Endothelial cell of umbilical vein (primary cell): ENCODE data around the gene SLC9A3. TPM values are rescaled to one million over a fixed set of nuclear protein-coding genes. Genes with fewer than 3 reads are reported as not detected.

Source experiments
- BruUV-seq: library from RNA; stranded (reverse); fragments of 400-500 nt; replicated peaks from 2 replicates; lab custom pipeline; 2021; lab: Mats Ljungman, UMichigan
- CTCF ChIA-PET: fragments of 300-600, 350-600 bp; sonication (Branson Sonifier 250); formaldehyde crosslinking; loops from one replicate; lab custom pipeline; 2021; ENCODE audit warnings: antibody characterized with exemption, inconsistent platforms; lab: Charles Lee
- POLR2A ChIA-PET: fragments of 300-600, 350-600 bp; sonication (Branson Sonifier 250); formaldehyde crosslinking; loops from one replicate; lab custom pipeline; 2021; ENCODE audit warnings: antibody characterized with exemption, inconsistent platforms; lab: Charles Lee
- DNase-seq: peaks from one replicate; pipeline ENCODE4 v3.0.0-alpha.2; 2011; ENCODE audit warnings: low read depth, low spot score
- FAIRE-seq: peaks from 2 replicates; lab custom pipeline; 2011; peaks lifted over from hg19 to GRCh38; lab: Jason Lieb, UNC
- H2AFZ ChIP-seq: 2 replicates; pipeline ENCODE4 v1.6.0; 2012; ENCODE audit warnings: low read depth, low read length, control low read depth, inconsistent platforms
- H3K27ac ChIP-seq: 2 replicates; pipeline ENCODE4 v1.5.1; 2011; ENCODE audit warnings: low read depth, mild to moderate bottlenecking, control low read depth, low read length, moderate library complexity; ENCODE audit not compliant: insufficient read depth
- H3K27me3 ChIP-seq, 2 experiments: 2 replicates each; pipeline versions ENCODE4 v1.6.0 to v1.6.1; 2011; ENCODE audit warnings: low read length in 2 of 2, mixed read lengths in 1 of 2; ENCODE audit not compliant: control insufficient read depth in 2 of 2, insufficient read depth in 2 of 2
- H3K36me3 ChIP-seq, 2 experiments: 2 replicates in 1 of 2; 3 replicates in 1 of 2; pipeline ENCODE4 v1.5.1; 2011; ENCODE audit warnings: low read length in 2 of 2, mild to moderate bottlenecking in 1 of 2, moderate library complexity in 1 of 2; ENCODE audit not compliant: control insufficient read depth in 2 of 2, insufficient read depth in 2 of 2; ENCODE audit errors: extremely low read depth in 1 of 2
- H3K4me1 ChIP-seq: 3 replicates; pipeline ENCODE4 v1.5.1; 2011; ENCODE audit warnings: mild to moderate bottlenecking, low read length; ENCODE audit not compliant: control insufficient read depth, insufficient read depth; ENCODE audit errors: extremely low read depth
- H3K4me2 ChIP-seq: 2 replicates; pipeline ENCODE4 v1.6.1; 2011; ENCODE audit warnings: low read length, control low read depth, mixed read lengths; ENCODE audit not compliant: insufficient read depth
- H3K4me3 ChIP-seq, 3 experiments: fragments of 200-600 bp in 1 of 3; sonication (generic), shearing (Covaris generic) in 1 of 3; replicated peaks in 1 of 3; 2 replicates each; pipeline ENCODE4 v1.5.1; 2011 to 2016; ENCODE audit warnings: control low read depth in 3 of 3, low read length in 3 of 3, mild to moderate bottlenecking in 2 of 3, inconsistent platforms in 1 of 3, low read depth in 1 of 3, moderate library complexity in 1 of 3; ENCODE audit not compliant: insufficient read depth in 1 of 3
- H3K79me2 ChIP-seq: 2 replicates; pipeline ENCODE4 v1.6.0; 2012; ENCODE audit warnings: low read length, inconsistent platforms; ENCODE audit not compliant: control insufficient read depth, insufficient read depth
- H3K9ac ChIP-seq: replicated peaks from 2 replicates; pipeline ENCODE3; 2011; ENCODE audit warnings: low read length, control low read depth; ENCODE audit not compliant: insufficient read depth; ENCODE audit errors: extremely low read depth
- H3K9me1 ChIP-seq: replicated peaks from 3 replicates; pipeline ENCODE4 v1.6.0; 2011; ENCODE audit warnings: mild to moderate bottlenecking, low read length; ENCODE audit not compliant: control insufficient read depth, insufficient read depth; ENCODE audit errors: extremely low read depth
- H3K9me3 ChIP-seq: replicated peaks from 2 replicates; pipeline ENCODE4 v1.5.1; 2012; ENCODE audit warnings: low read length, inconsistent platforms; ENCODE audit not compliant: control insufficient read depth, insufficient read depth
- H4K20me1 ChIP-seq: replicated peaks from 2 replicates; pipeline ENCODE3; 2011; ENCODE audit warnings: mild to moderate bottlenecking, low read length; ENCODE audit not compliant: control insufficient read depth, insufficient read depth; ENCODE audit errors: extremely low read depth
- FOS ChIP-seq: IDR thresholded peaks from 2 replicates; pipeline ENCODE4 v1.6.1; 2011; ENCODE audit warnings: mild to moderate bottlenecking, low read length, moderate library complexity, borderline replicate concordance; ENCODE audit not compliant: insufficient read depth
- GATA2 ChIP-seq: IDR thresholded peaks from 2 replicates; pipeline ENCODE4 v1.7.0; 2011; ENCODE audit warnings: low read depth, mild to moderate bottlenecking, moderate library complexity, mixed read lengths, low read length; ENCODE audit not compliant: insufficient read length, insufficient read depth
- MYC ChIP-seq: IDR thresholded peaks from one replicate; pipeline ENCODE4 v1.6.1; 2011; ENCODE audit warnings: mild to moderate bottlenecking, low read depth, low read length
- POLR2A ChIP-seq: IDR thresholded peaks from 2 replicates; pipeline ENCODE4 v1.6.1; 2012; ENCODE audit warnings: low read depth, mild to moderate bottlenecking, control low read depth, low read length
- dilution Hi-C: fragments of 300-500 bp; cut with MboI; formaldehyde crosslinking; loops from one replicate; pipeline ENCODE4 v1.15.0; 2019; ENCODE audit warnings: low sequenced_read_pairs; ENCODE audit not compliant: extremely low pct_ligation_motif_present
- intact Hi-C: fragments of 100-400 bp; cut with micrococcal nuclease; formaldehyde crosslinking; loops from one replicate; pipeline ENCODE4 v1.10.0; 2022
- polyA plus RNA-seq, 4 experiments: library from polyadenylated mRNA; depleted of rRNA in 3 of 4; stranded (reverse) in 3 of 4; unstranded in 1 of 4; fragments of >200 nt; gene quantifications; 2 replicates each; pipeline versions ENCODE4 v1.2.1 to v1.2.3, GENCODE V29; 2011 to 2012; ENCODE audit warnings: missing spikeins in 1 of 4
- total RNA-seq: library from RNA; stranded (reverse); gene quantifications from 2 replicates; pipeline ENCODE4 v1.2.3, GENCODE V29; 2021
- TF ChIP-seq, protein P1 (sequence below), 2 donors: IDR thresholded peaks; 1 replicate in 1 of 2; 2 replicates in 1 of 2; pipeline ENCODE4 v1.5.1; 2011; ENCODE audit warnings: low read length in 2 of 2, mild to moderate bottlenecking in 2 of 2, moderate library complexity in 2 of 2, control low read depth in 1 of 2, inconsistent platforms in 1 of 2, low read depth in 1 of 2; ENCODE audit not compliant: insufficient read depth in 1 of 2; ENCODE audit errors: extremely low read depth in 1 of 2

Gene SLC9A3
- total and polyA plus RNA-seq, 2 donors (not counting 3 experiments of a cell fraction or from before 2014, with no cell fraction given), result 0.79 to 0.82 TPM

DNA sequence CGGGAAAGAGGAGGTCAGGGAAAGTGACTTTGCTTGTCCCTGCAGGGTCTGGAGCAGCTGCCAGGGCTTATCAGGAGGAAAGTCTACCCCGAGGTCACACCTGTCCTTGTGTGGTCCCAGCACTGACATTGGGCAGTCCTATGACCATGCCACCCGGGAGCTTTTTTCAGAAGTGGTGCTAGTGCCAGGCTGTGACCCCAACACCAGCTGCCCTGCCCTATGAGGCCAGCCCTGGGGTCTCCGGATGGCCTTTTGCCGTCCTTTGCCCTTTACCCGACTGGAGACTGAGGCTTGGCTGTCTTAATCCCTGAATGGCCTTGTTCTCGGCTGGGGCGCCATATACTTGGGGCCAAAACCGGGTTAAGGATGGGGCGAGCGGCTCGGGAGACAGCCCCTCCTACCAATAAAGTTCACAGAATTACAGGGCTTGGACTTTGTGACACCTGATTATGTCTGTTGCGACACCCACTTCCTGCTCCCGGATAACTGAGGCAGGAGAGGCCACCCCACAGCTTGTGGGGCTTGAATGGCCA, 22.2 kb upstream of the SLC9A3 start:
- no peaks in the 10 kb centered on the region for H3K4me1 ChIP-seq
- no peaks in the 10 kb centered on the region for H3K9me1 ChIP-seq
- no peaks in the 10 kb centered on the region for H4K20me1 ChIP-seq
- no peaks in the 10 kb centered on the region for H3K9me3 ChIP-seq
- no peaks in the 10 kb centered on the region for H3K27me3 ChIP-seq
- DNase-seq, result no peak
- no peak overlapping the region for H3K4me3 ChIP-seq
- H2AFZ ChIP-seq, result no peak overlapping the region
- no peak overlapping the region for H3K27ac ChIP-seq
- intact Hi-C loops, result no loop called here
- TF ChIP-seq POLR2A, result no peak
- TF ChIP-seq, protein P1, sequence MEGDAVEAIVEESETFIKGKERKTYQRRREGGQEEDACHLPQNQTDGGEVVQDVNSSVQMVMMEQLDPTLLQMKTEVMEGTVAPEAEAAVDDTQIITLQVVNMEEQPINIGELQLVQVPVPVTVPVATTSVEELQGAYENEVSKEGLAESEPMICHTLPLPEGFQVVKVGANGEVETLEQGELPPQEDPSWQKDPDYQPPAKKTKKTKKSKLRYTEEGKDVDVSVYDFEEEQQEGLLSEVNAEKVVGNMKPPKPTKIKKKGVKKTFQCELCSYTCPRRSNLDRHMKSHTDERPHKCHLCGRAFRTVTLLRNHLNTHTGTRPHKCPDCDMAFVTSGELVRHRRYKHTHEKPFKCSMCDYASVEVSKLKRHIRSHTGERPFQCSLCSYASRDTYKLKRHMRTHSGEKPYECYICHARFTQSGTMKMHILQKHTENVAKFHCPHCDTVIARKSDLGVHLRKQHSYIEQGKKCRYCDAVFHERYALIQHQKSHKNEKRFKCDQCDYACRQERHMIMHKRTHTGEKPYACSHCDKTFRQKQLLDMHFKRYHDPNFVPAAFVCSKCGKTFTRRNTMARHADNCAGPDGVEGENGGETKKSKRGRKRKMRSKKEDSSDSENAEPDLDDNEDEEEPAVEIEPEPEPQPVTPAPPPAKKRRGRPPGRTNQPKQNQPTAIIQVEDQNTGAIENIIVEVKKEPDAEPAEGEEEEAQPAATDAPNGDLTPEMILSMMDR (IDR thresholded peaks at IDR 0.05; ENCODE audit: extremely low read depth in 1 of 2, insufficient read depth in 1 of 2, low read depth in 1 of 2, low read length in 2 of 2), result no peak
- dilution Hi-C loops, result no loop called here
- ChIA-PET CTCF (no interaction called here), POLR2A (no interaction called here)
- H3K36me3 ChIP-seq, result no peaks in the 10 kb centered on the region
- no TSS peak for BruUV-seq
- no peak overlapping the region for H3K9ac ChIP-seq
- FAIRE-seq, result no peak
- no peak overlapping the region for H3K4me2 ChIP-seq
- no peaks in the 10 kb centered on the region for H3K79me2 ChIP-seq

DNA sequence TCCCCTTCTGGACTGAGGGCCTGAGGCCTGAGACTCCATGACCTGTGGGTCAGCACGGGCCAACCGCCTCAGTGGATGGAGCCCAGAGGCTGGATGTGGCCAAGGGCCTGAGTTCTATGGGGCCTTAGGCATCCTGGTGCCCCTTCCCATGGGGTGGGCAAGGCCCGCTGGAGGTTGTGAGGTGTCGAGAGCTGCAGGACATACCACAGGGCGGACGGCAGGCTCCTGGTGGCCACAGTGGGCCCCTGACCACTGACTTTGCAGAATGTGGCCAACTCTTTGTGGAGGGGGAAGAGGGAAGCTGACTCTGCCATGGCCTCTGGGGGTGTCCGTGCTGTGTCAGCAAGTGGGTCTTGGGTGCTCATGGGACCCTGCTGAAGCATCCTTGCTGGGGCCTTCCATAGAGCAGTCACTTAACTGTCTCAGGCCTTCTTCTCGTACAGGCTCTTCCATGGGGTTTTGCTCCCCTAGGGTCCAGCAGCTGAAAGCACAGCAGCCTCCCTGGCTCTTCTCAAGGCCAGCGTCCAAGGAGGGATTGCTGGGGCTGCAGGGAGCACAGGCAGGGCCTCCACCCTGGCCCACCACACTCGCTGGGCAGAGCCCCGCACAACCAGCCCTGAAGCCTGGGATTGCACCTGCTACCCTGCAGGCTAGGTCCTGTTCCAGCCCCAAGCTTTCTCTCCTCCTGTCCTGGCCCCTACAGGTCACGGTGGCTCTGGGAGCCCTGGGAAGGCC, 21.6 kb upstream of the SLC9A3 start:
- Histone ChIP-seq H3K9me3 (no peaks in the 10 kb centered on the region), H4K20me1 (no peaks in the 10 kb centered on the region), H3K4me2 (no peak overlapping the region), H3K27ac (no peak overlapping the region), H3K79me2 (no peaks in the 10 kb centered on the region), H3K4me1 (no peaks in the 10 kb centered on the region), H3K4me3 (no peak overlapping the region), H3K27me3 (no peaks in the 10 kb centered on the region), H3K36me3 (no peaks in the 10 kb centered on the region), H3K9ac (no peak overlapping the region), H3K9me1 (no peaks in the 10 kb centered on the region), H2AFZ (no peak overlapping the region)
- CTCF ChIA-PET, result no interaction called here
- dilution Hi-C loops (no loop called here), intact Hi-C loops (no loop called here)
- FAIRE-seq (no peak), DNase-seq (no peak)
- no TSS peak for BruUV-seq
- TF ChIP-seq GATA2 (no peak), FOS (no peak), MYC (no peak)
- POLR2A ChIA-PET, result no interaction called here
